Stimulated activated CD8-positive, alpha-beta memory T cell treated with anti-CD3 and anti-CD28 coated beads, Interleukin-12 subunit alpha, Interleukin-12 subunit beta, amount 100 ng/mL, for 24 hours (primary cell): ENCODE results near the gene NPY2R.

Experiments
- DNase-seq: peaks from one replicate; pipeline ENCODE4 v3.0.0-alpha.2; 2020; ENCODE audit errors: extremely low read depth

NPY2R gene, protein sequence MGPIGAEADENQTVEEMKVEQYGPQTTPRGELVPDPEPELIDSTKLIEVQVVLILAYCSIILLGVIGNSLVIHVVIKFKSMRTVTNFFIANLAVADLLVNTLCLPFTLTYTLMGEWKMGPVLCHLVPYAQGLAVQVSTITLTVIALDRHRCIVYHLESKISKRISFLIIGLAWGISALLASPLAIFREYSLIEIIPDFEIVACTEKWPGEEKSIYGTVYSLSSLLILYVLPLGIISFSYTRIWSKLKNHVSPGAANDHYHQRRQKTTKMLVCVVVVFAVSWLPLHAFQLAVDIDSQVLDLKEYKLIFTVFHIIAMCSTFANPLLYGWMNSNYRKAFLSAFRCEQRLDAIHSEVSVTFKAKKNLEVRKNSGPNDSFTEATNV

DNA sequence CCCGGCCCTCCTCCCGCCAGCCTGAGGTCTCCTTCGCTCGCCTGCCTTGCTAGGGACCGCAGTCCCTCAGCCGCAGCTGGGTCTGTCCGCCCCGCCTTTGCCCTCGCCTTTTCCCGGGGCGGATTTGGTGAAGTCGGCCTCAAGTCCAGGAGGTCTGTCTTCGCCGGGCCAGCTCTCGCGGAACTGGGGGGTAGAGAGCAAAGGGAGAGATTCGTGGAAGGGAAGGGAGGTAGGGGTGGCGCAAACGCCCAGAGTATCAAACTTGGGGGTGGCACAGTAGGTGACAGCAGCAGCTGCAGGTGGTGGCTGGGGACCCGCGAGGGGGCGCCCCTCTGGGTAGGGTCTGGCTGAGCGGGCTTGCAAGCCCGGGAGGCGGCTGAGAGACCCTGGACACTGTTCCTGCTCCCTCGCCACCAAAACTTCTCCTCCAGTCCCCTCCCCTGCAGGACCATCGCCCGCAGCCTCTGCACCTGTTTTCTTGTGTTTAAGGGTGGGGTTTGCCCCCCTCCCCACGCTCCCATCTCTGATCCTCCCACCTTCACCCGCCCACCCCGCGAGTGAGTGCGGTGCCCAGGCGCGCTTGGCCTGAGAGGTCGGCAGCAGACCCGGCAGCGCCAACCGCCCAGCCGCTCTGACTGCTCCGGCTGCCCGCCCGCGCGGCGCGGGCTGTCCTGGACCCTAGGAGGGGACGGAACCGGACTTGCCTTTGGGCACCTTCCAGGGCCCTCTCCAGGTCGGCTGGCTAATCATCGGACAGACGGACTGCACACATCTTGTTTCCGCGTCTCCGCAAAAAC, at the start of gene NPY2R:
NPY2R (plus strand) TSS at position 379 of the 797 bp plus-strand sequence. CDS start 5,304 bp downstream, outside the sequence.
- DNase-seq: no peak

- DNase-seq: no peak
Observed at GRCh38 chr4:155161357-155161756, 47.1 kb upstream of the NPY2R start.

DNA sequence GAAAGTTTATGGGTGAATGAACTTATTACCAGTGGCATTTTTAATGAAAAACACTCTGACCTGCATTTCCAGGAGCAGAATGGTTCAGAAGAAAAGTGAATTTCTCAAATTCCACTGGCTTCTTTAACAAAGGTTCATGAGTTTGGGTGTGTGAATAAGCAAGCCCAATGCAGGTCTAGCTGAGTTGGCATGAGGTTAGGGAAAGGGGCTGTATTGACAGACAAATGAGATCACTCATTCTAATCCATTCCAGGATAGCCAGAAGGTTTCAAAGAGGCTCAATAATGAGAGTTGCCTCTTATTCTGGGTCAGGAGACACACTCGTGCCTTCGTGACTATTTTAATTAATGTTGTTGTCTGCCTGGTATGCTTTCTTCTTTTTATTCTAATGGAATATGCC, 43.7 kb upstream of the NPY2R start:
- no peak for DNase-seq

- no peak for DNase-seq
Observed at GRCh38 chr4:155170569-155170968, 37.9 kb upstream of the NPY2R start.

- no peak for DNase-seq
Observed at GRCh38 chr4:155173371-155173770, 35.1 kb upstream of the NPY2R start.

- no peak for DNase-seq
Observed at GRCh38 chr4:155174668-155175067, 33.8 kb upstream of the NPY2R start.

DNA sequence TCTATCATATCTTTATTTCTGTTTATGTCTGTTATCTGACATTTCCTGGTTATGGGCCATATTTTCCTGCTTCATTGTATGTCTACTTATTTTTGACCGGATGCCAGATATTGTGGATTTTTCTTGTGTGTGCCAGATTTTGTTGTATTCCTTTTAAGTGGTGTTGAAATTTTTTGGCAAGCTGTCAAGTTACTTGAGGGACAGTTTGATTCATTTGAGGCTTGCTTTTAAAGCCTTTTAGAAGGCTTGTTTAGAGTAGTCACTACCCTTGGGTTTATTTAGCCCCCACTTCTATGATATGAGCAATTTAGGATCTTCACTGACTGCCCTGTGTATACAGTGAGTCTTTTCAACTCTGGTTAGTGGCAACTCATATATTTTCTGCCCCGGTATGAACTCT, 29.2 kb upstream of the NPY2R start:
- no peak for DNase-seq

DNA sequence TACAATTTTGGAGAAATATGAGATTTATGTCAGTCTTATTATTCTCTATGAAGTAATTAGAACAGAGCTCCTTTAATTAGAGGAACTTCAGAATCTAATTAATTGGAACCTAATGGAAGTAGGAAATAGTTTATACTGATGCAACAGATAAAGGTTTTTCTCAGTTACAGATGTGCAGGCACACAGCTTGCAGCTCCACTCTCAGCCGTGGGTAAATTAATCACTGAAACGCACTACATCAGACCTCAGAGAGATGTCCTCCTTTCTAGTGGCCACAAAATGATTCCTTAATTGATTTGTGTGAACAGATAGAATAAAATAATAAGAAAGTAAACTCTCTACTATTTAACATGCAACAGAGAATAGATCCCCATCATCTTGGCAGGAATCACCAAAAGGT, 21.5 kb upstream of the NPY2R start:
- DNase-seq: no peak

GRCh38 chr4:155187989-155188388, 20.4 kb upstream of the NPY2R start:
- DNase-seq: no peak

- DNase-seq: no peak
Observed at GRCh38 chr4:155190099-155190498, 18.3 kb upstream of the NPY2R start.

- no peak for DNase-seq
Observed at GRCh38 chr4:155197757-155198156, 10.7 kb upstream of the NPY2R start.

DNA sequence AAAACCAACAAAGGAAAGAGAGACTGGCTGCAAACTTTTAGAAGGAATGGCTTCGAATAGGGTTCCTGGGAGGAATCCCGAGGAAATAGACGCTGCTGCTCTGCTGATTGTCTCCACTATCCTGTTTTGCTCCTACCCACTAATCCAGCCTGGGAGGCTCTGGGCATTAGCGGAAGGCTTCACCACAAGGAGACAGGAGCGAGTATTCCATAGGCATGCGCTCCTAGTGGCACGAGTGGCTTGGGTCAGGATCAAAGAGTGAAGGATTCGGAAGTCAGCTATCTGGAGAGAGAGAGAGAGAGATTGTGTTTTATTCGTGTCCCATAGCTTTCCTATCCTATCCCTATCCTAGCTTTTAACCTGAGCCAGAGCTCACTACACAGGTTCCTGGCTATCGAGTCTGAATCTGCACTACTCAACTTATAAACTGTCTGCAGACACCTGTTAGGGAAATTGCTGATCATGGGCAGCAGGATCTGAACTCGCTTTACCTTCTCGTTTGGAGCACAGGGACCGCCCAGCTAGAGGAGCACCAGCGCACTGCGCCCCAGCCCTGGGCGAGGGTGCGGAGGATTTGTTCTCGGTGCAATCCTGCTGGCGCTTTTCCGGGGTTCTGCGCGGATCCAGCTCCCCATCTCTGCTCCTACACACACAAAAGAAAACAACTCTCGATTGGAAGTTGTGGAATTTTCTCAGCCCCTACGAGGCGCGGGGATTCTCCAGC, 740 bp upstream of the NPY2R start:
- DNase-seq: no peak

DNA sequence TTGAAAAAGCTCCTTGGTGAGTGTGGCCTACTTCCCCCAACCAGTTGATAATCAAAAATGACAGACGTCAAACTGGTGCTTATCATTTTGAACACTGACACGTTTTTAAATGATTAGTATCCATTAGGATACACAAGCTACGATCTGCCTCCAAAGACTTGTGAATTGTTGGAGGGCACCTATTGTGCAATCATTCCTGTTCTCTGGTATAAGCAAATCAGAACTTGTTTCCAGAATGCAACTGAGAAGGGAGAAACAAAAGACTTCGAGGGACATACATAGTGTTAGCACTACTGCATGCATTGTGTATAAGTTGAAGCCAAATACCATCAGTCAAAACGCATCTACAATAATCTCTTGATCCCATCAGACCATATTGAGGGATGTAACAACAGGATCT, 11.6 kb downstream of the NPY2R start:
- no peak for DNase-seq

- no peak for DNase-seq
Observed at GRCh38 chr4:155227131-155227530, 18.7 kb downstream of the NPY2R start.

DNA sequence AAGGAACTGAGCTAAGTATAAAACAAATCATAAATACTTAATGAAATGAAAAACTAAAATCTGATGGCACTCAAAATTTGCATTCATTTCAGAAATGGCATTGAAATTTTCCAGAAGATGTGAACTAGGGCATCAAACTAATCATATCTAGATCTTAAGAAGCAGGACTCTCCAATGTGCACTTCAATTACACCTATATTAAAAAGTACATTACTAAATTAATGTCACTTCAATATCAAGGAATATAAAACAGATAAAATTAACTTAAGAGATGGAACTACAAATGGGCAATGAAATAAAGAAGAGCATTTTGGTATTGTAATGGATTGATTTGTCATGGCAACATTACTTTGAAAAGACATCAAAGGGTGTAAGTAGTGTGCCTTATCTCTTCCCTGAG, 20.3 kb downstream of the NPY2R start:
- no peak for DNase-seq

- no peak for DNase-seq
Observed at GRCh38 chr4:155232432-155232831, 24.0 kb downstream of the NPY2R start.

DNA sequence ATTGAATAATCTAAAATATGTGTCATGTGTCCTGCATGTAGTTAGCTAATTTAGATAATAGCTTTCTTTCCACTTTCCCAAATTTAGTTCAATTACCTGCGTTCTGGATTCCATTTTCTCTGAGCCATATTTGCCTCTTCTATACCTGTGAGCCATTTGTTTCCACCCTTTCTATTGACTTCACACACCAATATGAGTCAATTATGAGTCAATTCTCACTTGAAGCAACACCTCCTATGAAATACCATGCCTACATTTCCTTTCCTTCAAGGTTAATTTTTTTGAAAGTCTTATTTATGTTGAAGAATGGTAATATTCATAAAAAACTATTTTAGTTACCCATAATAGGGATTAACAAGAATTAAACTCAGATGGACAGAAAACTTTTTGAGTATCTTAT, 25.8 kb downstream of the NPY2R start:
- DNase-seq: no peak

DNA sequence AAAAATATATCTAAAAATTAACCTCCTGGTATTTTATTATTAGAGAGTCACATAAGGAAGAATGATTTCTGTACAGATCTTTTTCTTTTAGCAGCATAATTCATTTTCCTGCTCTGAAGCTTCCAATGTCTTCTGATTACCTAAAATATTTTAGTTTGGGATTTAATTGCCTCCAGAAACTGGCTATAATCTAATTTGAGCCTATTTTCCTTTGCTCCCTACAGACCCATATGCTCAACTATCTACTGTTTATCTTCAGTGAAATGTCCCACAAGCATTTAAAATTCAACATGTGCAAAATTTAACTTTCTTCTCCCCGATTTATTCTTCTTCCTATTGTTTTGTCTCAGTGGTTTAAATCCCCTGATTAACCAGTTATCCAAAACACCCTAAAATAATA, 29.1 kb downstream of the NPY2R start:
- no peak for DNase-seq

- DNase-seq: no peak
Observed at GRCh38 chr4:155241225-155241624, 32.8 kb downstream of the NPY2R start.

DNA sequence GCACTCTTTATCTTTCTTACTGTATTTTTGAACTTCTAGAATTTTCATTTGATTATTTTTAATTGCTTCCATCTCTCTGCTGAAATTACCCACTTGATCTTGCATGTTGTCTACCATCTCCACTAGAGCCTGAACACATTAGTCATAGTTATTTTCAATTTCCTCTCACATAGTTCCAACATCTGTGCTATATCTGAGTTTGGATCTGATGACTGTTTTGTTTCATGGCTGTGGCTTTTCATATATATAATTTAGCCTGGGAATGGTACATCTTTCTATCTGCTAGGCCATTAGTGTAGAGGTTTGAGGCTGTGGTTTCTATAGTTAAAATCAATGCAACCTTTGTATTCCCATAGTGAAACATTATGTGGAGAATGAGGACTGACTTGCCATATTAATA, 33.2 kb downstream of the NPY2R start:
- DNase-seq: no peak

- DNase-seq: no peak
Observed at GRCh38 chr4:155245105-155245504, 36.7 kb downstream of the NPY2R start.
